Erythroblast (primary cell): Measurements from ENCODE around the gene COMMD4.

Source experiments
- GATA1 ChIP-seq: IDR thresholded peaks from 2 replicates; pipeline ENCODE4 v1.6.1; 2011; ENCODE audit warnings: low read depth, mild to moderate bottlenecking, control low read depth, low read length, moderate library complexity
- POLR2A ChIP-seq: IDR thresholded peaks from 2 replicates; pipeline ENCODE4 v1.6.1; 2011; ENCODE audit warnings: mild to moderate bottlenecking, low read length

GRCh38 chr15:75380773-75381172 lies 44.9 kb downstream of the COMMD4 start:
- TF ChIP-seq POLR2A, result no peak
- TF ChIP-seq GATA1, result no peak
